BLaER1 (cell line): ENCODE results near the gene MAP4K4.
A peak's percentile ranks its signal among the peaks of the same experiment; 100 is the strongest.
"Not testable (repeated sequence)": the region's sequence is repeated elsewhere in the genome, so short reads cannot be mapped to it uniquely, and the experiment has no call there.

ENCODE experiments used
- H3K27ac ChIP-seq: shearing (Covaris generic); formaldehyde crosslinking; 2 replicates; pipeline ENCODE4 v1.8.1; 2022
- H3K27me3 ChIP-seq: shearing (Covaris generic); formaldehyde crosslinking; 2 replicates; pipeline ENCODE4 v1.8.1; 2022
- H3K36me3 ChIP-seq: shearing (Covaris generic); formaldehyde crosslinking; 2 replicates; pipeline ENCODE4 v1.8.1; 2022
- H3K4me1 ChIP-seq: shearing (Covaris generic); formaldehyde crosslinking; 2 replicates; pipeline ENCODE4 v1.8.1; 2022
- H3K4me2 ChIP-seq: shearing (Covaris generic); formaldehyde crosslinking; 2 replicates; pipeline ENCODE4 v1.8.1; 2022
- H3K4me3 ChIP-seq: shearing (Covaris generic); formaldehyde crosslinking; 2 replicates; pipeline ENCODE4 v1.8.1; 2022
- H3K9ac ChIP-seq: shearing (Covaris generic); formaldehyde crosslinking; 2 replicates; pipeline ENCODE4 v1.8.1; 2022
- H3K9me3 ChIP-seq: shearing (Covaris generic); formaldehyde crosslinking; 2 replicates; pipeline ENCODE4 v1.8.1; 2022
- H4K20me1 ChIP-seq: shearing (Covaris generic); formaldehyde crosslinking; 2 replicates; pipeline ENCODE4 v1.8.1; 2022
- Cebpa-rat ChIP-seq: shearing (Covaris generic); IDR thresholded peaks from 2 replicates; pipeline ENCODE4 v1.8.1; 2022

The MAP4K4 gene

DNA sequence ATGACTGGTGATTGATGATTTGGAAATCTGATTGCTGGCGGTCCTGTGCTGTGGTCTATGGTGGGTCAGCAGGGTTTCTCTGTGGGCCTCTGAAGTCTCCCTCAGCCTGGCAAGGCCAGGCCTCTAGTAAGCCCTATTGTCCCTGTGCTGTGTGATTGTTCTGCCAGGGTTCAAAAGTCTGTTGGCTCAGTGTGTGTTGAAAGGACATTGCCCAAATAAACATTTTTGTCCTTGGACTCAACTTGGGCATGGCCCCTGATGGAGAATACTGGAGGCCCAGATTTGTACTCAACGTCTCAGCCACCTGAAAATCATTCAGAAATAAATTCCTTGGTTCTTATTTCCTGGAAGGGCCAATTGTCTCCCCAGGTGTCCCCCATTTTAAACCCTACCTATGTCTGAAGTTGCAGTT, 74.4 kb downstream of the MAP4K4 start:
- TF ChIP-seq Cebpa-rat, result no peak
- peaks cover 67% of the 10 kb centered on the region for H3K4me1 ChIP-seq
- H3K36me3 ChIP-seq, result peaks cover 9% of the 10 kb centered on the region; the same call in 1 of the 2 replicates
- H3K4me2 ChIP-seq, result peak overlapping the region; percentile 10; the same call in 1 of the 2 replicates
- no peak overlapping the region for H3K4me3 ChIP-seq
- no peak overlapping the region for H3K27ac ChIP-seq
- peaks cover 100% of the 10 kb centered on the region for H4K20me1 ChIP-seq
- no peaks in the 10 kb centered on the region for H3K27me3 ChIP-seq
- no peaks in the 10 kb centered on the region for H3K9me3 ChIP-seq
- no peak overlapping the region for H3K9ac ChIP-seq

DNA sequence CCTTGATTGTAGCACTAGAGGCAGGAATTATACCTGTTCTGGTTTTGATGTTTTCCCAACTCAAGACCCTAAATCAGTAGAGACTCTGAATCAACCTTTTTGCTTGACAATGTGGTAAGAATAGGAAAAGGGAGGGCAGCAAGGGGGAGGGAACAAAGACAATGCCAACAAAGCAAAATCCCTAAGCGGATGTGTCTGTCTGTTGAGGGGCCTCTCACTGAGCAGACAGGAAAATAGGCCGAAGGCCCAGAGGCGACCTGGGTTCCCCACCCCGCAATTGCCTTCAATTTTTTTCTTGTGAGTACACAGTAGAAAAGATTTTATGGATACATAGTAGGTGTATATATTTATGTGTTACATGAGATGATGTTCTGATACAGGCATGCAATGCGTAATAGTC, 75.6 kb downstream of the MAP4K4 start:
- Histone ChIP-seq H3K4me1 (peaks cover 57% of the 10 kb centered on the region), H3K27me3 (no peaks in the 10 kb centered on the region), H3K9ac (no peak overlapping the region), H3K4me2 (peak overlapping the region; percentile 47), H3K9me3 (no peaks in the 10 kb centered on the region), H3K4me3 (no peak overlapping the region), H3K36me3 (peaks cover 9% of the 10 kb centered on the region; the same call in 1 of the 2 replicates), H4K20me1 (peaks cover 100% of the 10 kb centered on the region), H3K27ac (no peak overlapping the region)
- no peak for TF ChIP-seq Cebpa-rat

GRCh38 chr2:101773961-101774360, 76.5 kb downstream of the MAP4K4 start:
- not testable (repeated sequence) for H3K4me2 ChIP-seq, H3K27ac ChIP-seq, H3K27me3 ChIP-seq, H3K9ac ChIP-seq, H3K4me3 ChIP-seq, H3K9me3 ChIP-seq
- peaks cover 55% of the 10 kb centered on the region for H3K4me1 ChIP-seq
- H4K20me1 ChIP-seq, result peaks cover 100% of the 10 kb centered on the region
- H3K36me3 ChIP-seq, result peaks cover 14% of the 10 kb centered on the region; the same call in 1 of the 2 replicates

DNA sequence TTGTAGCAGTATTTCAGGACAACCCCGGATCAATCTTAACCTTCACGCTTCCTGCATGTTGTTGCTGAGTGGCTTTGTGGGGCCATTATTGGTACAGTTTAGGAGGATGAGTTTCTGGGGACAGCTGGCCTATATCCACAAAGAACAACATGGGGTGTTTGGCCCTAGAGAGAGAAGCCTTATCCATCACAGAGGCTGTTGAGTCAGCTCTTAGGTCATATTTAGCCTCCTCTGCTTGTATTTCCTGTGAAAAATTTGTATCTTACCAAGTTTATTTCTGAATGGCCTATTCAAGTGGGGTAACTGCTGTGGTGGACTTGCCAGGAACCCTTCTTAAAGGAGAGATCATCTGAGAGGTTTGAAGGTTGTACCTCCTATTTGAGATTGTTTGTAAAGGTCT, 77.6 kb downstream of the MAP4K4 start:
- Histone ChIP-seq H3K36me3 (peaks cover 14% of the 10 kb centered on the region; the same call in 1 of the 2 replicates), H3K9me3 (no peaks in the 10 kb centered on the region), H3K9ac (no peak overlapping the region), H3K27ac (no peak overlapping the region), H4K20me1 (peaks cover 100% of the 10 kb centered on the region), H3K27me3 (no peaks in the 10 kb centered on the region), H3K4me1 (peaks cover 57% of the 10 kb centered on the region), H3K4me3 (no peak overlapping the region), H3K4me2 (no peak overlapping the region)
- TF ChIP-seq Cebpa-rat, result no peak

DNA sequence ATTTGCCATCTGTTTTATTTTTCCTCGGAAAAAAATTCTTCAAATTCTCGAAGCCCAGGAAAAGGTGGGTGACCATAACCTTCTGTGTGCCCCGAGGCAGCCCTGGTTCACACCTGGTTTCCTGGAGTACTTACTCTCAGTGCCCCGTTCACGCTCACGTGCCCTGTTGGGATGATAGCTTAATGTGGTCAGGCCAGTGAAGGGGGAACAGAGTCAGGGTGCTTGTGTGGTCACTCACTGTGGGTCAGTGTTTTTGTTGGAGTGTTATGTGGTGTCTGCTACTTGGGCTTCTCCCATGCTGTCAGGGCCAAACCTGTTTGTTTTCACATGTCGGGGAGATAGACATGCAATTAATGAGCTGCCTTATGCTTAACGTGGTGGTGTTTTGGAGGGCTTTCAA, 78.1 kb downstream of the MAP4K4 start:
- Histone ChIP-seq H3K27me3 (no peaks in the 10 kb centered on the region), H4K20me1 (peaks cover 100% of the 10 kb centered on the region), H3K4me1 (peaks cover 63% of the 10 kb centered on the region), H3K4me3 (no peak overlapping the region), H3K36me3 (peaks cover 10% of the 10 kb centered on the region; the same call in 1 of the 2 replicates), H3K27ac (no peak overlapping the region), H3K9ac (no peak overlapping the region), H3K9me3 (no peaks in the 10 kb centered on the region), H3K4me2 (peak overlapping the region; percentile 29)
- no peak for TF ChIP-seq Cebpa-rat

DNA sequence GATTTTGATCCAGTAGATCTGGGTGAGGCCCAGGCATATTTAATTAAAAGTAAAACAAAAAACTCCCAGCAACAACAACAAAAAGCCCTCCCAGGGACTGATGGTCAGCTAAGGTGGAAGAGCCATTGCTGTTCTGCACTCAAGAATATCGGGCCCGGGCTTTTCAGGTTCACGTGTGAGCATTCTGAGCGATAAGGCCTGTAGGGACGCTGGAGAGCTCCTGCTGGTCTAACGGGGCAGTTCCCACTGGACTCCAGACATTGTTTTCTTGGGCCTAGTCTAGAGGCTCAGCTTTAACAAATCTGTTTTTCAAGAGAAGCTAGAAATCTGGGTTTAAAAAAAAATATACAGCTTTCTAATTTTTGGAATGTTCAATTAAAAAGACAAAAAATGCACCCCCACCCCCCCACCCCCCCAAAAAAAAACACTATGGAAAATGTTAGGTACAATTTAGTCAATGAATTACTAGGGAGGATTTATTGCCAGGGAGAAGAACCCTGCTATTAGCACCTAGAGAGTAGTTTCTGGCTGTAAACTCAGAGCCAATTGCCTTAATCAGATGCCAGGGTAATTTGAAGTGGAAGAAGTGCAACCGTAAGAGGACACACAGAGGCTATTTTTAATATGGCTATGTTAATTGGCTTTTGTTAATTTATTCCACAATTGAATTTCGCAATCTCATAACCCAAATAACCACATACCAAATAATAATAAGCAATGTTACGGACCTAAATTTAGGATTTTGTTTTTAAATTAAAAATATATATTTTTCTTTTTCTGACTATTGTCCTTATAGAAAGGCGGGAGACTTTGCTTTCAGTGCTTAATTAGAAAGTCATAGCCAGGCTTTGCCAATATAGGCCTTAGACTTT, 78.9 kb downstream of the MAP4K4 start:
- peaks cover 64% of the 10 kb centered on the region for H3K4me1 ChIP-seq
- no peak overlapping the region for H3K9ac ChIP-seq
- peak; percentile 21; the same call in 1 of the 2 replicates for TF ChIP-seq Cebpa-rat
- H4K20me1 ChIP-seq, result peaks cover 100% of the 10 kb centered on the region
- no peak overlapping the region for H3K4me2 ChIP-seq
- no peaks in the 10 kb centered on the region for H3K27me3 ChIP-seq
- no peaks in the 10 kb centered on the region for H3K9me3 ChIP-seq
- H3K27ac ChIP-seq, result no peak overlapping the region
- no peak overlapping the region for H3K4me3 ChIP-seq
- peaks cover 6% of the 10 kb centered on the region; the same call in 1 of the 2 replicates for H3K36me3 ChIP-seq

DNA sequence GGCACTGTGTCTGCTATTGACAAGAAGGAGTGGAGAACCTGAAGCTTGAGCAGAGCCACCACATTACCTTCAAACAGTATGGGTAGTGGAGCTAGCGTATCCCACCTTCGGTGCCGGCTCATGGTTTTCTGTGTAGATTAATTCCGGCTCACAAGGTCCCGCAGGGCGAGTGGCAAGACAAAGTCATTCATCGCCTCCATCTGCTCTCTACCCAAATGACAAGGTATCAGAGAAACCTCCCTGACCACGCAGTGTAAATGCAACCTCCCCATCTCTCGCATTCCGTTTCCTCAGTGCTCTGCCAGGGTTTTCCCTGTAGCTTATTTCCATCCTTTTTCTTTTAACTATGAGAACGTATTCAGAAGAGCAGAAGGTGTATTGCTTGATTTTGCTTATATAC, 79.8 kb downstream of the MAP4K4 start:
- no peaks in the 10 kb centered on the region for H3K27me3 ChIP-seq
- H3K4me2 ChIP-seq, result no peak overlapping the region
- H3K4me1 ChIP-seq, result peaks cover 59% of the 10 kb centered on the region
- TF ChIP-seq Cebpa-rat, result no peak
- H3K9me3 ChIP-seq, result no peaks in the 10 kb centered on the region
- no peak overlapping the region for H3K4me3 ChIP-seq
- H3K9ac ChIP-seq, result no peak overlapping the region
- H3K27ac ChIP-seq, result no peak overlapping the region
- H4K20me1 ChIP-seq, result peaks cover 100% of the 10 kb centered on the region
- H3K36me3 ChIP-seq, result peaks cover 11% of the 10 kb centered on the region; the same call in 1 of the 2 replicates

DNA sequence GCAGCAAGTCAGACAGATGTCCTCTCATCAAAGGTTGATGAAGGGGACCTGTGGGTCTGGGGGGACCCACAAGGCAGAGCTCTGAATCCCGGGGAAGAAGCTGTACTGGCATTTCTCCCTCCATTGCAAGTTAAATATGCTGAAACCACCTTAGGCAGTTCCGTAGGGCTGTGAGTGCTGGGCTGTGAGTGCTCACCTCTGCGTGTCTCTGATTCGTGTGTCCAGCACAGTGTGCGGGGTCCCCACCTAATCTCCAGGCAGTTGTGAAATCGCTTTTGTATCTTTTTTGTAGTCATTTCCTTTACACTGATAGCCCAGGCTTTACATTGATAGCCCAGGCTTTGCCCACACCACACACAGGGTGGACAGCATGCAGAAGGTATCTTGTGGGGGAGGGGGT, 80.6 kb downstream of the MAP4K4 start:
- peaks cover 100% of the 10 kb centered on the region for H4K20me1 ChIP-seq
- no peak overlapping the region for H3K27ac ChIP-seq
- H3K27me3 ChIP-seq, result no peaks in the 10 kb centered on the region
- H3K9ac ChIP-seq, result no peak overlapping the region
- peaks cover 52% of the 10 kb centered on the region for H3K4me1 ChIP-seq
- no peak overlapping the region for H3K4me3 ChIP-seq
- TF ChIP-seq Cebpa-rat, result no peak
- H3K4me2 ChIP-seq, result no peak overlapping the region
- H3K9me3 ChIP-seq, result no peaks in the 10 kb centered on the region
- peaks cover 11% of the 10 kb centered on the region; the same call in 1 of the 2 replicates for H3K36me3 ChIP-seq

GRCh38 chr2:101779190-101779589, 81.7 kb downstream of the MAP4K4 start:
- Histone ChIP-seq H3K4me2 (no peak overlapping the region), H3K4me3 (no peak overlapping the region), H3K4me1 (peaks cover 45% of the 10 kb centered on the region), H4K20me1 (peaks cover 100% of the 10 kb centered on the region), H3K27ac (no peak overlapping the region), H3K27me3 (no peaks in the 10 kb centered on the region), H3K36me3 (peaks cover 18% of the 10 kb centered on the region), H3K9ac (no peak overlapping the region), H3K9me3 (0 out of 2 replicates have a peak, but pooled peaks cover 5% of the 10 kb centered on the region)
- TF ChIP-seq Cebpa-rat, result no peak

DNA sequence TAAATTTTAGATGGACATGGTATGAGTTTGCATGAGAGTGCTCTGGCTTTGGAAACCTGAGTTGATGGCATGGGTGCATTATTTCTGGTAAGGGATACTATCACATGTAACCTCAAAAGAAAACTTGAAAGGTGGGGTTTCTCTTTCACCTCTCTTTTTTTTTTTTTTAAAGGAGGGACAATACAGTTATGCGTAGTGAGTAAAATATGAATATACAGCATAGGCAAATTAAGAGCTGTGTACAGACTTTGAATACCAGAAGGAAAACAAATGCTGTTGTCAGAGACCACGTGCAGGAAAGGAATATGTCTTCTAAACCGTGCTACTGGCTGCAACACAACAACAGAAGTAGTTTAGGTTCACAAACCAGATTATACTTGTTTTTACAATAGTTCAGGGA, 82.1 kb downstream of the MAP4K4 start:
- H3K4me2 ChIP-seq, result no peak overlapping the region
- H3K4me3 ChIP-seq, result no peak overlapping the region
- peaks cover 100% of the 10 kb centered on the region for H4K20me1 ChIP-seq
- peaks cover 18% of the 10 kb centered on the region for H3K36me3 ChIP-seq
- H3K9ac ChIP-seq, result no peak overlapping the region
- TF ChIP-seq Cebpa-rat, result no peak
- H3K4me1 ChIP-seq, result peaks cover 43% of the 10 kb centered on the region
- H3K27me3 ChIP-seq, result no peaks in the 10 kb centered on the region
- 0 out of 2 replicates have a peak, but pooled peaks cover 5% of the 10 kb centered on the region for H3K9me3 ChIP-seq
- H3K27ac ChIP-seq, result no peak overlapping the region
